ENCODE measurements around the gene FRMD5. TPM values are rescaled to one million over a fixed set of nuclear protein-coding genes. Genes with fewer than 3 reads are reported as not detected.
"Not testable (repeated sequence)": the region's sequence is repeated elsewhere in the genome, so short reads cannot be mapped to it uniquely, and the experiment has no call there.

FRMD5 gene
- polyA plus RNA-seq, 4 donors: 0.50 to 1.4 (median 0.88) TPM

DNA sequence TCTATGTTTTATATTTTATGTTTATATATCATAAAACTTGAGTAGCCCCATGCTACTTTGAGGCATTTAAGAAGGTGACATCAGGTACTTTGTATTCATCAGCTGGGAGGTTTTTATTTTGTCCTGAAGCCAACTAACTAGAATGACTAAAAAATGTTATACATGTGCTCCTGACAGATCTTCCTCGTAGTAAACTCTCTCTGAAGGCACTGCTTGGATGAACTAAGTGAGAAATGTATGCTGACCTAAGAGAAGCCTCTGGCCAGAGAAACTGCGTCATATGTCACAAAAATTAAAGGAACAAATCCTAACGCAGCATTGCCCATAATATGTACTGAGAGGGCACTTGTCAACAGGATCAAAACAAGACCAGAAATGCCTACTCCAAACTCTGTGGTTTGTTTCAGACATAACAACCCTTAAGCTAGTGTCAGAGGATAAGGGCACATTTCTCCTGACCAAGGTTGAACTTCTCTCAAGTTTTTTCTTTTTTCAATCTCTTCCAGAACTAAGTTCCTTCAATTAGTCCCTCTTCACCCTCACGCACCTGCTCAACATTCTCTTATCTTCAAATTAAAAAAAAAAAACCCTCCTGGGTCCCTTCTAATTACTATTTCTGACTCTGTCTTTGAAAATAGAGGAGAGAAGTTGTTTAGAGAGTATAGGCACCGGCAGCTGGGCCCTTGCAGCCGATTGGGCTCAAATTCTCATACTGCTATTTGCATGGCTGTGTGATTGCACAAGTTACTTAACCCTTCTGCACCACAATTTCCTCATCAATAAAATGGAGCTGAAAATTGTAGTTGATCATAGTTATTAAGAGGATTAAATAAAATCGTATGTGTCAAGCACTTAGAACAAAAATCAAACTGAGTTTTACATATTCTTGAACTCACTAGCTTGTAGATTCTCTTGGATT, 159.0 kb downstream of the FRMD5 start:
- DNase-seq (ENCODE audit: low read depth in 4 of 4, low spot score in 3 of 4): no peak

DNA sequence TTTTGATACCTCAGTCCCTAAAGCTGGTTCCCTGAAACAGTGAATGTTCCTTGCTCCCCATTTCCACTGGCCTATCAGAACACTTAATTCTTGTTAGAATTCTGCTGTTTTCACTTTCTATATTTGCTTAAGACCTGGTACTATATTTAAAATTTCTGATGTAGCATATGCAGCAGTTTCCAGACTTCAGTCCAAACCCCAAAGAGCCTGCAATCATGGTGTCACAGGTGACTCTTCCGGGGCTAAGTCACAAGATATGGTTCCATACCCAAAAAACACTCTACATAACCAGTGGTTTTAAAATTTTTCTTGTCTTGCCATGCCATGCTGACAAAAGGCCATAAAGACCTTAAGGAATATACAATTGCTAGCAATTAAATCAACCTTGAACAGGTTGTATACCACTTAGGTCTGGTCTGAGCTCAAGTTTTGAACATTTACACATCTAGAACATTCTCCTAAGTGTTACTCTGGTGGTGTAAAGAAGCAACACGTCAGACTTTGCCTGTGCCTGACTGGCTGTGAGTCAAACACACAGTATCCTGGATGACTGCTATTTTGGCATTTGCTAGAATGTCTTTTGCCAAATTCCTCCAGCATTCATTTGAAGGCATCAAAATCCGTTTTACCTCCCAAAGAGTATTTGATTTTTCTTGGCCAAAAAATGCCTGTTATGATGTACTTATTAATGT, 160.0 kb downstream of the FRMD5 start:
- no peak for DNase-seq (ENCODE audit: low read depth in 4 of 4, low spot score in 3 of 4)

DNA sequence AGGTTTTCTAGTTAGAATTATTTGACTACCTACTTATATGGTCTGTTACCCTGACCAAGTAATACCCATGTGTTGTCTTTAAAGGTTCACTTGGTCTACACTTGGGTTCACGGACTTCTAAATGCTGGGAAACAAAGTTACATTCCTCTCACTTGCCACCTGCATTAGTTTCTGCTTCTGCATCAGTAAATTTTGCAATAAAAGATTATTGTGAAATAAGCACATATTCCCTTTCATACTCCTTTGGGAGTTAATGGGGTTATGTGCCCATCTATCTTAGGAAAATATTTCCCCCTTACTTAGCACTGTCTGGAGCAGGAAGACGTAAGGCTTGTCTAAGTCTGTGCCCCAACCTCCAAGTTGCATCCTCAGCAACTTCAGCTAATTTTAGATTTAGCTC, 160.7 kb downstream of the FRMD5 start:
- DNase-seq (ENCODE audit: low read depth in 4 of 4, low spot score in 3 of 4): no peak

DNA sequence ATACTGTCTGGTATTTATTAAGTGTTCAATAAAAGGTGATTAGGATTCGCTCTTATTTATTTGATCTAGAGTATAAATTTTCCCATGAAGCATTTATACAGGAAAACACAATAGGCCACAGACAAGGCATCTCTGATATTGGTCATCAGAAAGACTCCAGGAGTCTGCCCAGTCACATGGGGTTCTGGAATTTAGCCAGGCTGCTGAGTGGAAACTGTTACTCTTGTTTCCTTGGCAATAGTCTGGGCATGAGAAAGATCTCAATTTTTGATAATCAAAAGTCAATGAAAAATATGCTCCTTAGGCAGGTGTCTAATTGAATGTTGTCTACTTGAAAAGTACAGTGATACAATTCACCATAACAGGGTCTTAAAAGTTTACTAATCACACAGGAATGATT, 161.2 kb downstream of the FRMD5 start:
- no peak for DNase-seq (ENCODE audit: low read depth in 4 of 4, low spot score in 3 of 4)

DNA sequence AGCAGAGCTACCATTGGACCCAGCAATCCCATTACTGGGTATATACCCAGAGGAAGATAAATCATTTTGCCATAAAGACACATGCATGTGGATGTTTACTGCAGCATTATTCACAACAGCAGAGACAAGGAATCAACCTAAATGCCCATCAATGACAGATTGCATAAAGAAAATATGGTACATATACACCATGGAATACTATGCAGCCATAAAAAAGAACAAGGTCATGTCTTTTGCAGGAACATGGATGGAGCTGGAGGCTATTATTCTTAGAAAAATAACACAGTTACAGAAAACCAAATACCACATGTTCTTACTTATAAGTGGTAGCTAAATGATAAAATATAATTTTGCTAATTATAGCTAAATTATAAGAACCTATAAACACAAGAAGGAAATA, 162.3 kb downstream of the FRMD5 start:
- not testable (repeated sequence) for DNase-seq (ENCODE audit: low read depth in 4 of 4, low spot score in 3 of 4)

DNA sequence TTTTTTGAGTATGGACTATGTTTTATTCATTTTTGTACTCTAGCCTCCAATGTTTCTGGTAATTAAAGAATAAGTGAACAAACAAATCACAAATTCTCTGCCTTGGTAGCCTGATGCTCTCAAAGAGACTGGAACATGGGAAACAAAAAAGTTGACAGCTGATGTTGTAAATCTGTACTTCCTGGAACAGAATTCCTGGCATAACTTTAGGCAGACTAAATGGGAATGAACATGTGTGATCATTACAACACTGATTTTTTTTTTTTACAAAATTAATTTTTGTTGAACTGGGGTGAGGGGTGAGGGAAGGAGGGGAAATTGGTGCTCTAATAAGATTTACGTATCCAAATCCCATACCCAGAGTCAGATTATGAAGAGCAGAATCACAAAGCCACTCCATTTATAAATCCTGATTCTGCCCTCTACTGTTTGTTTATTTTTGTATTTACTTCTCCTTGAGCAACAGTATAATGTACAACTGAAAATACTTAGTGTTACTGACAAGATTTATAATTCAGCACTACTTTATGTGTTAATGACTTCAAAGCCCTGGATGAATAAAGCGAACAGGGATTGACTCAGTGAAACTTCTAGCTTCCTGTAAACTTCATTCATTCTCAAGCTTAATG, 165.0 kb downstream of the FRMD5 start:
- DNase-seq (ENCODE audit: low read depth in 4 of 4, low spot score in 3 of 4): no peak

DNA sequence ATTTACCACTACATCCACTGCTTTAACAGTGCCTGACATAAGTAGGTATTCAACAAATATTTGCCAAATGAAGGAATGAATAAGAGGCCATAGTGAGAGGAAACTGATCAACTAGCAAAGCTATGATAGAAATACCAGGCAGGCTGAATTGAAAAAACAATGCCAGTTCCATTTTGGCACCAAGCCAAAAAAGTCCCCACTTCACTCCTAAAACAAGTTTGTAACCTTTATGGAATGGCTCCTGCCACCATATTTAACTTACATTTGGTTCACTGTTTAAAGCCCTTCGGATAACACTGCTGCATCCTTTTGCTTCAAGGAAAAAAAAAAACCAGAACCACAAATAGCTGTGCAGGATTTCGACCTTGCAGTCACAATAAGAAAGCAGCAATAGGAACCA, 166.1 kb downstream of the FRMD5 start:
- DNase-seq (ENCODE audit: low read depth in 4 of 4, low spot score in 3 of 4): no peak

DNA sequence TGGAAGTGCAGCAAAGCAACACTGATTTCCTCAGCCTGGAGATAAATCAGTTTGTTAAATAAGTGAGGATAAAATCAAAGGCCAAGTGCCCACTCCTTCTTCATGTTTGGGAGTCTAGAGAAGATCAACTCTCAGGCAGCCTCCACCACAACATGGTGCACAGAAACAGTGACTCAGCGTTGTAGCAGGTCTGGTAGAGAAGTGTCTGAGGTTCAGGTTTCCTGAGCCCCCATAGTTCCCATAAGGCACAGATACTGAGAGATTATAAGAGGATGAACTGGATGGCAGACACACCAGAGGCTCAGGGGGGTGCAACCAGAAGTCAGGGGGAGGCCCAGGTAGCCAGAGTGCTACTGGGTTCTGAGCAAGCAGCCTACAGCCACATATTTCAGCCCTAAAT, 166.7 kb downstream of the FRMD5 start:
- no peak for DNase-seq (ENCODE audit: low read depth in 4 of 4, low spot score in 3 of 4)

DNA sequence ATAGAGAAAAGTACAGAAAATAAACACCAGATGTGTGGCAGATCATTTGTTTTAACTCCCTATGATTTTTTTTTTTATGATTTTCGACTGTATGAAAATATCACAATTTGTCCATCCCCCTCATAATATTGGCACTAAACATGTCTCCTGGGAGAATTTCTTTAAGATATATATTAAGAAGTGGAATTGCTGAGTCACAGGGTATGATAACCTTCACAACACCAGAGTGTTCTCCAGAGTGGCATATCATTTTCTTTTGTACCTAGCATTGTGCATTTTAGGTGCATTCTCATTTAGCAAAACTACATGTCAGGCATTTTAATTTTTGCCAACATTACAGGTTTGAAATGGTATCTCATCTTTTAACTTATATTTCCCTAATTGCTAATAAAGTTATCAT, 170.9 kb downstream of the FRMD5 start:
- DNase-seq (ENCODE audit: low read depth in 4 of 4, low spot score in 3 of 4): no peak

DNA sequence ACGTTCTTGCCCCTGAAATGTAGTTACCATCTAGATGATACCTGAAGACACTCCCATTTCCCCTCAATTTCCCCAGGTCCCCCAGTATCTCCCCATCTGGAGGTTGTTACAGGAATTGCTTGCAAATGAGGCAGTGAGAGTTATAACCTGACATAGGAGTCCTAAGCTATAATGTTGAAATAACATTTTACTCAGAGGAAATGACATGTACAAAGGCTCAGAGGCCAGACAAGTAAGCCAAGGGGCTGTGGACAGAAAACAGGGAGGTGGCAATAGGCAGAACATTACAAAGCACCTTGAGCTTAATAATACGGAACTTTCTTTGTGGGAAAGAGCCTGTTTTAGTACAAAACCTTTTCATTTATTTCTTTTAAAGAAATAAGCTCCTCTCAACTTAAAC, 171.9 kb downstream of the FRMD5 start:
- no peak for DNase-seq (ENCODE audit: low read depth in 4 of 4, low spot score in 3 of 4)

DNA sequence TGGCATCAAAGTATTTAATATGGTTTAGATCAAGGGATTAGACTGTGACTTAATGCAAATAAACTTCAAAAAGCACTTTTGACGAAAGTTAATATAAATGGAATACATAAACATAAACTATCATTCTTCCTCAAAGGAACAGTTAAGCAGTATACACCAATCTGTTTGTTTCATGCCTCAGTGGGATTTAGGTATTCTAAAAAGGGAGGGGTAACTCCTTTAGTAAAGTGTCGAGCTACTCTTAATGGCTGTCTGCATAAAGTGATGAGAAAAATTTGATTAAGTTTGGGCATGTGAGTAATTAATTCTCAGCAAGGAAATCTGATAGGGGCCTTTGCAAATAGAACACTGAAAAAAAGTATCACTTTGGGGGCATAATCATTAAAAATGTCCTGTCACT, 176.9 kb downstream of the FRMD5 start:
- no peak for DNase-seq (ENCODE audit: low read depth in 4 of 4, low spot score in 3 of 4)

DNA sequence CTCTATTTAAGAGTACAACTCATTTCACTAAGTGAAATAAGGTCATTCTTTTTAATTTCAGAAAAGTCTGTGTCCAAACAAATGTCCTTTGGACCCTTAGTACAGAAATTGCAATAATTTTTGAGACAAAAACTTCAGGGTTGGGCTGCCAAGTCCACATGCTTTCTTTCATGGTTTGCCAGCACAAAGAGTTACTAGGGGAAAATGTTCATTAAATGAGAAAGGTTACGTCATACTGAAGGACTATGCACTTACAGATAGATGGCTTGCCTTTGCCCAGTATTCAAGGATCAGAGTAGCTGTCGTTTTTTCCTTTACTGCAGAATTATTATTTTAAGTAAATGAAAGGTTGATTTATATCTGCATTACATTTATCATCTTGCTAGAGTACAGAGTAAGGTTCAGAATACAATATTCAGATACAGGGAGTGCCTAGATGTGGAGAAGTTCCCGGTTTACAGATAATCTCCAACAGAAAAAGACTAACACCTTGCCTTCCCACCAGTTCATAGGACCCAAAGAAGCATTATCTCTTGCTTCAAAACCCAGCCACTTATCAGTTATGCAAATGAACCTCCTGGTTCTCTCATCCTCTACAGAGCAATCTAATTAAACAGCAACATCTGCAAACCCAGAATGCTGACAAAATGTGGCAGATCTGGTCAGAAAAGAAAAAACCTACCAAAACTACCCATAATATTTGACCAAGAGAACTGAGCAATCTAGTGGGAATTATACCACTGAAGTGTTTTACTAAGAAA, 179.3 kb downstream of the FRMD5 start:
- no peak for DNase-seq (ENCODE audit: low read depth in 4 of 4, low spot score in 3 of 4)

DNA sequence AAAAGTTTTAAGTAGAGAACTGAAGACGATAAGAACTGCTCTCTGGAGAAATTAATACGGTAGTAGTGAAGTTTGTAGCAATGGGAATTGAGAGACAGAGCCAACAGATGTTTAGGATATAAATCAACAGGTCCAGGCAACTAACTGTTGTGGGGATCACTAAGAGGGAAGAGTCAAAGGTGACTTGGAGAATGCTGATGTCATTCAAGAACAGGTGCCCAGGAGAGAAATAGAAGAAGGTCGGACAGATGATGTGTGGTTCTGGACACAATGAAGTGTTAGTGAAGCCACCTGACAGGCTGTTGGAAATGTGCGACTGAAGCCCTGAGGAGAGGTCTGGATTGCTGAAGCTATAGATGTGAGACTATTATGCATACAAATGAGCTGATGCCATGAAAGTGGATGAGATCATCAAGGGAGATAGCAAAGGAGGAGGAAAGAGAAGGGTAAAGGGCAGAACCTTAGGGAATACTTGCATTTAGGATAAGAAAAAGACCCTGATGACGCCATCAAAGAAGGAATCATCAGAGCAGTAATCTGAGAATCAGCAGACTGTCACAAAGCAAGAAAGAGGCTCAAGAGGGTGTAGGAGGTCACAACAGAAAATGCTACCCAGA, 183.7 kb downstream of the FRMD5 start:
- peak in 1 of 4 donors; percentile 22 for DNase-seq (ENCODE audit: low read depth in 4 of 4, low spot score in 3 of 4)

DNA sequence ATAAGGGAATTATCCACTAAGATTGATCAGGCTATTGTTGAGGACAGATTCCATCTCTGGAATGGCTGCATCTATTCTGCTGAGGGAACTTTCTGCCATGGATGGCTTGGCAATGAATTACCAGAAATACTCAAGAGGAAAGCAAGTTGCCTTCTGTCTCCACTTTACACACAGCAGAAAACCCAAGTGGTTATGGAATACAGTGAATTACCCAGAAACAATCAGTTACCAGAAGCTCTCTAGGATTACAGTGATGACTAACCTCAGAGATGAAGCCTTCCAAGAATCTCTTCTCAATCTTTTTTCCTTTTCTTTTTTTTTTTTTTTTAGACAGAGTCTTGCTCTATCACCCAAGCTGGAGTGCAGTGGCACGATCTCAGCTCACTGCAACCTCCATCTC, 185.0 kb downstream of the FRMD5 start:
- DNase-seq (ENCODE audit: low read depth in 4 of 4, low spot score in 3 of 4): no peak

DNA sequence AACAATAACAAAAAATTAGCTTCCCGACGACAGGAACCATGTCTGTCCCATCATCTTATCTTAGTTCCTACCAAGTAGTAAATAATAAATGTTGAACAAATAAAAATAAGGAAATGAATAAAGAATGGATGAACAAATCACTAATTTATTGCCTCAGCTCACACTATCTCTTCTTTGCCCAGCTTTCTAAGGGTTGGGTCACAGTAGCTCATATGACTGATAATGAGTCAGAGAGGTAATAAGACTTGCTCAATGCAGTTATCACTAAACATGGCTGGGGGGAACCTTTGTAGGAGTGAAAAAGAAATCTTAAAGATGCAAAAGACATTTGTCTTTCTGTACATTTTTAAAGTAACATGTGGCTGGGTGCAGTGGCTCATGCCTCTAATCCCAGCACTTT, 186.0 kb downstream of the FRMD5 start:
- DNase-seq (ENCODE audit: low read depth in 4 of 4, low spot score in 3 of 4): no peak

DNA sequence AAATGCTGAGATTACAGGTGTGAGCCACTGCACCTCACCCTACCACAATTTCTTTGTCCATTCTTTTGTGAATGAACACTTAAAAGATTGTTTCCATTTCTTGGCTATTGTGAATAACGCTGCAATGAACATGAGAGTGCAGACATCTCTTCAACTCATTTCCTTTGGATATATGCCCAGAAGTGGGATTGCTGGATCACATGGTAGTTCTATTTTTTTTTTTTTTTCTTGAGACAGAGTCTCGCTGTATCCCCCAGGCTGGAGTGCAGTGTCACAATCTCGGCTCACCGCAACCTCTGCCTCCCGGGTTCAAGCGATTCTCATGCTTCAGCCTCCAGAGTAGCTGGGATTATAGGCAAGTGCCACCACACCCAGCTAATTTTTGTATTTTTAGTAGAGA, 194.8 kb downstream of the FRMD5 start:
- not testable (repeated sequence) for DNase-seq (ENCODE audit: low read depth in 4 of 4, low spot score in 3 of 4)

DNA sequence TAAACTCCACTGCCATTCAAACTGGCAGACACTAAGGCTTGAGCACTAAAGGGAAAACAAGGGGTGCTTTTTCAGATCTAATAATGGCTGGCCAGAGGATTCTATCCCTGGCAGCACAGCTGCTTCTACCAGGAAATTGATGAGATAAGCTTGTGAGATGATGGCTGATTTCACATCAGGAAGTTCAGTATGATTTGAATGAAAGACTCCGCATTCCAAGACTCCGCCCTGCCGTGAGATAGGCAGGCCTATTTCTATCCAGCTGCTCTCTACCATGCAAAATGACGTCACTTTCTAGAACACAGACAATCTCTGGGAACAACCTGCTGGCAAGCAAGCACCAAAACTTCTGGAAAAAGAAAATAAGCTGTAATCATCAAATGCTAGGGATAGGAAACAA, 196.5 kb downstream of the FRMD5 start:
- DNase-seq (ENCODE audit: low read depth in 4 of 4, low spot score in 3 of 4): no peak

DNA sequence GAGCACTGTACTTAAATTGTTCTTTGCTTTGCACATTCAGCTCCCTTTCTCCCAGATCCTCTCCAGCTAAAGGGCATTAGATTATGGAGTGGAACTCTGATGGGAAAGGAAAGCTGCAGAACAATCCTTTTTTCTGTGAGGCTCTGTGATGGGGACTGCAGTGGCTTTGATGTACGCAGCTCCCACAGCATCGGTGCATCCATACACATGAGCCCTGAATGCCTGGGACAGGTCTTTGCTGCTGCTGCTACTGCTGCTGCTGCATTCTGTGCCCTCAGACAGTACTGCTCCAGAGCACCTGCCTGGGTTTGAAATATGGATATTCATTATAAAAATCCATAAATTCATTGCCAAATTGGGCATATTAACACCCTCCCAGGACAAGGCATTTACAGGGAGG, 203.9 kb downstream of the FRMD5 start:
- DNase-seq (ENCODE audit: low read depth in 4 of 4, low spot score in 3 of 4): no peak

DNA sequence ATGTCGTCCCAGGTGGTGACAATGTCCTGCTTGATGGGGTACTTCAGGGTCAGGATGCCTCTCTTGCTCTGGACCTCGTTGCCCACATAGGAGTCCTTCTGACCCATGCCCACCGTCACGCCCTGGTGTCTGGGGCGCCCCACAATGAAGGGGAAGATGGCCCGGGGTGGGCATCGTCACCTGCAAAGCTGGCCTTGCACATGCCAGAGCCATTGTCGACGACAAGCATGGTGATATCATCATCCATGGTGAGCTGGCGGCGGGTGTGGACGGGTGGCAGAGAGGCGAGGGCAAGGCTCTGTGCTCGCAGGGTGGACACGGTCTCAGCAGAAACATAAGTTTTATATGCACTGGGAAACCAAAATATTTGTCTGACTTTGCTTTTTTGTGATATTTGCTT, 205.1 kb downstream of the FRMD5 start:
- no peak for DNase-seq (ENCODE audit: low read depth in 4 of 4, low spot score in 3 of 4)

DNA sequence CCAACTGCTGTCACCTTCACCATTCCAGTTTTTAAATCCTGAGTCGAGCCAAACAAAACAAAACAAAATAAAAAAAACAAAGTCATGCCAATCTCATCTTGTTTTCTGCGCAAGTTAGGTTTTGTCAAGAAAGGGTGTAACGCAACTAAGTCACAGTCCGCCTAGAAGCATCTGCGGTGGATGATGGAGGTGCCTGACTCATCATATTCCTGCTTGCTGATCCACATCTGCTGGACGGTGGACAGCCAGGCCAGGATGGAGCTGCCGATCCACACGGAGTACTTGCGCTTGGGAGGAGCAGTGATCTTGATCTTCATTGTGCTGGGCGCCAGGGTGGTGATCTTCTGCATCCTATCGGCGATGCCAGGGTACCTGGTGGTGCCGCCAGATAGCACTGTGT, 206.2 kb downstream of the FRMD5 start:
- no peak for DNase-seq (ENCODE audit: low read depth in 4 of 4, low spot score in 3 of 4)

DNA sequence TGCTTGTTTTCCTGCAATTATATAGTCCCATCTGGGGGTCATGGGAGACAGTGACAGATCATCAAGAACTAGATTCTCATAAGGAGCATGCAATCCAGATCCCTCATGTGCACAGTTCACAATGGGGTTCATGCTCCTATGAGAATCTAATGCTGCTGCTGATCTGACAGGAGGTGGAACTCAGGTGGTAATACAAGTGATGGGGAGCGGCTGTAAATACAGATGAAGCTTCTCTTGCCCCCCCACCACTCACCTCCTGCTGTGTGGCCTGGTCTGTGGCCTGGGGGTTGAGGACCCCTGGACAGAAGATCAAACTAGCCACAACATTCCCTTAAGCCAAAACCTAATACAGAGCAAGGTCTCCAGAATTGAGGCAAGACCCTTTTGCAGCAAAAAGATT, 207.1 kb downstream of the FRMD5 start:
- DNase-seq (ENCODE audit: low read depth in 4 of 4, low spot score in 3 of 4): no peak

Measured in left renal pelvis (tissue), 4 donors.